HG03025 (cell line): Measurements from ENCODE around the gene DCST1.

Experiments
- ATAC-seq: cut with Tn5 transposase; IDR thresholded peaks from one replicate; pipeline ENCODE4 v1.9.1; 2021; ENCODE audit warnings: mild to moderate bottlenecking, moderate library complexity; ENCODE audit not compliant: unreplicated experiment, low FRiP score

The DCST1 gene

DNA sequence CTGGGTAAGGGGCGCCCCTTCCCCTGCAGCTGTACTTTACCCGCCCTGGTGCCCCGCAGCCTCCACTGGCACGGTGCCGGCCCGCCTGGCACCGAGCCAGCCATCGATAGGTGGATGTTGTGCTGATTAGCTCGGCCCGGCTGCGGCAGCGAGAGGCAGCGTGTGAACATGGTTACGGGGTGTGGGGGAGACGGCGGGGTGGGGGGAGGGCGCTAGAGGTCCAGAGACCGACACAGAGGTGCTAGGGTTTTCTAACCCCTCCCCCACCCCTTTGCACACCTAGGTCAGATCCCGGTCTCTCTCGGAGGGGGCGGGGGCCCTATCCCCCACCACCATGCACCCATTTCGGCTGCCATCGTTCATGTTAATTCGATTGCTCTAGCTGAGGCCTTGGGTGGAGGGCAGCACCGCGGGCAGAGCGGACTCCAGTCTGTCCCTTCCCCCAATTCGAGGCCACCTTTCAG lies 36.6 kb downstream of the DCST1 start:
- no peak for ATAC-seq

DNA sequence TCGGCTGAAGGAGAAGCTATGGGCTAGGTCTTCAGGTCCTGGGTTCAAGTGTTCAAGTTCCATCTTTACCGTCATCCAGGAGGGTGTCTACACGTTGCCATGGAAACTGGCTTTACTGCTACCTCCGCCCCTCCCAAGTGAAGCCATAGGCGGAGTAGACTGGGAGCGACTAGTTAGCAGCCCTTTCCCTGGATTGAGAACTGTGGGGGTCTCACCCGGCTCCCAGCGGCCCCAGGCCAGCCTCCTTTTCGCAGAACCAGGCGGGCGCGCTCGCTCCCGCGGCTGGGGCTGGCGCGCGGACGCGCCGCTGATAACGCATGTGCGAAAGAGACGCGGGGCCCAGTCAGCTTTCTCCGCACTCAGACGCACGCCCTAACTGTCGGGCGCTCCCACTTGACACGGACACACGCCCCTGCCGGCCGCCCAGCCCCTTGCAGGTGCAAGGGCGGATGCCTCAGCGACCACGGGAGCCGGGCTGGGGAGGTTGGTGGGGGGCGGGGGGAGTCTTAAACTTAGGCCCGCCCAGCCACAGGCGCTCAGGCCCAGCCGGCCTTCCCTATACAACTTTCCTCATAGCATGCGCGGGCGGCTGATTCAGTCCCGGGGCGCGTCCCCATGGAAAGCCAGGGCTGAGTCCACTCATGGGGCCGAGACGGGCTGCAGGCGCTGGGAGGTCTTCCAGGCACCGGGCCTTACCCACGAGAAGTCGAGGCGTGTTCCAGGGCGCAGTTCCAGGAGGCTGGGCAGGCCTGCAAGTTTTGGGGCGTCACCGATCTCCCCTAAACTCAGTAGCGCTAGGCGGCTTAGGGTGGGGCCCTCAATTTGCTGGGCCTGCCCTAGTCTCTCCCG lies 37.3 kb downstream of the DCST1 start:
- ATAC-seq = no peak

DNA sequence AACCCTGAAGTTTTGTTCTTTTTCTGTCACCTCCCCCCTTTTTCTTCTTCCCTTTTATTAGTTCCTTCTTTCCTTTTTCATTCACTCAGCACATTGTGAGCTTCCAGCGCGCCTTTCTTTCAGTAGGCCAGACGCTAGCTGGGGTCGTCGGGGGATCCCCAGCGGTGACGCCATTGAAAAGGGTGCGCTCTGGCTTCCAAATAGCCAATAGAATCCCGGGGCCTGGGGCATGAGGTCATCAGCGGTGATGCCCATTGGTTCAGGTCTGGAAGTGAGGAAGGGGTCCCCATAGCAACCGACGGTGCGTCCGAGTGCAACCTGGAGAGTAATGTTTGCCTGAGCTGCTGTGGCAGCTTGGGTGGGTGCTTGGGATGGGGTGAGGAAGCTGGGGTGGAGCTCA lies 38.1 kb downstream of the DCST1 start:
- ATAC-seq = no peak

DNA sequence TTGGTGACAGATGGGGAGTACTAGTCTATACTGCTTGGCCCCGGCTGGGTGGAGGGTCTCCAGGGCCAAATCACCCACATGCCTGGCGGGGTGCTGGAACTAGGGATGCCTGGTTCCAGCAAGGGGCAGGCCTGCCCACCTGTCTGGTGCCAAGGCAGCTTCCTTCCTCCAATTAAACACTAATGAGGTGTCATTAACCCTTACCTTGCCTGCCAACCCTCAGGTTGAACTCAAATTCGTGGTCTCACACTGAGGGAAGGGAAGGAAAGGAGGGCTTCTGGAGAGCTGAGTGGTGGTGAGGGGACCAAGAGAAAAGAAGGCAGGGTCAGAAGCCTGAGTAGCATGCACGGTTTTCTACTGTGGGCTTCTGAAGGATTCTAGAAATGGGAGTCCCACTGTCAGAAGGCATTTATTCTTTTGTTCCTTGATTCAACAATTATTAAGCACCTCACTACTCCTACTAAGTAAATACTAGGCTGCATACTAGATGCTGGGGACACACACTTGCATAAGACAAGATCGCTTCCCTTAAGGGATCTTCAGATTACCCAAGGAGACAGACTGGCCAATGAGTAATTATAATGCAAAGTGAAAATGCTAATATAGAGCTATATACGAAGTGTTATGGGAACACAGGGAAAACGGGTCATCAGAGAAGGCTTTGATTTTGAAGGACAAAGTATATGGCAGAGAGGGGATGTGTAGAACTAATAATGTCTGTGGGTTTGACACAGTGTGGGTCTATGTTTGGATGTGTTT lies 39.1 kb downstream of the DCST1 start:
- ATAC-seq = no peak

DNA sequence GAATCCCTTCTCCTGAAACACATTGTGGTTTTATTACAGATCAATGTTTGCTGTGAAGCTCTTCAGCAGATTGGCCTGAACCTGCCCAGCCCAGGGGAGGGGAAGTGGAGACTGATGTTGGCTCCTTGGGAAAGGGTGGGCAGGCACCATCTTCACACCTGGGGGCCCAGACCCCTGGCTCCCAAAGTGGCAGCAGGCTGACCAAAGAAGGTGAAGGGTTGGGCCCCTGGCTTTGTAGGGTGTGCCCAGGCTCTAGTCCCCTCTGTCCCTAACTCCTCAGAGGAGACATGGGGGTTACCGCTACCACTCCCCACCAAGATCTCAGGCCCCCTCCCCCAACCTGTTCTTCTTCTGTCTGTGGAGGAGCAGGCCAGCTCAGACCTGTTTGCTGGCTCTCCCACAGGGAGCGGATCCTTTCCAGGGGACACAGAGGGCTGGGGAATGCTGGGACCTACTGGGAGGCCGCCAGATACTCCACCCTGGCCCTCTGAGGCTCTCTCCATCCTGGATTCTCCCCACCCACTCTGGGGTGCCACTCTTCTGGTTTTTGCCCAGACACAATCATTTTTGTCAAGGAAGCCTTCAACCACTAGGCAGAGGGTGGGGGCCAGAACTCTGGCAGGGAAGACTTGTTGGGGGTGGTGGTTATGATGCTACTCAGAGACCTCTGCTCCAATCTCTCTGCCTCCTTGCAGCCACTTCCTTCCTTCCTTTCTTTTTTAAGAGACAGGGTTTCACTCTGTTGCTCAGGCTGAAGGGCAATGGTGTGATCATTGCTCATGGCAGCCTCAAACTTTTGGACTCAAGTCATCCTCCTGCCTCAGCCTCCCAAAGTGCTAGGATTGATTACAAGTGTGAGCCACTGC lies 40.0 kb downstream of the DCST1 start:
- ATAC-seq = no peak

DNA sequence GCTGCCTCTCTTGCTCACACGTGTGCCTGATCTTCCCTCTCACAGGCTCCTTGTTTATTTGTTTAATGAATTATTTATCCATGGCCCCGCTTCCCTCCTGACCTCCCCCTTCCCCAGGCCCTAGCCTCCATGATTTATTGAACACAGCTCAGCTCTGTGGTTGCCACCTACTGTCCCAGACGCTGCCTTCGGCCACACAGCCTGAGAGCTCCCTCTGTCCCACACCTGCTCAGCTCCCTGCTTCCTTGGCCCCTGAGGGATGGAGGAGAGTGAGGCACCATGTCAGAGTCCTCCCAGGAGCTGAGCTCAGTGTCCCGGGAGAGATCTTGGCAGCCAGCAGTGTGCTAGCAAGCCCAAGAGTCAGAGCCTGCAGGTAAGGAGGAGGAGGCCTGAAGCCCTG lies 41.9 kb downstream of the DCST1 start:
- no peak for ATAC-seq

DNA sequence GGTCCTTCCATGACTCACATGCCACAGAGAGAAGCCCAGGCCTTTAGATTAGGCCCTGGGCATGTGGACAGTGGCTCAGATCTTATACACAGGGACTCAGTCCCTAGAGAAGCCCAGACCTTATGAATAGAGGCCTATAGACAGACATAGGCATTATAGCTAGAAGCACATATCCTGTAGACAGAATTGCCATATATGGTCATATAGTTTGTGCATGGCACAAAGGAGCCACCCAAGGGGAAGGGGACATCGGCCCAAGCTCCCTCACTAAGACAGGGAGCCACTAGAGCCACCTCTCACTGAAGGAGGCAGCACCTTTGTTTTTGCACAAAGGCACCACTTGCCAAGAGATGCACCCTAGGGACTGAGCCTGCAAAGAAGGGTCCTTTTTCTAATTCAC lies 42.7 kb downstream of the DCST1 start:
- no peak for ATAC-seq

DNA sequence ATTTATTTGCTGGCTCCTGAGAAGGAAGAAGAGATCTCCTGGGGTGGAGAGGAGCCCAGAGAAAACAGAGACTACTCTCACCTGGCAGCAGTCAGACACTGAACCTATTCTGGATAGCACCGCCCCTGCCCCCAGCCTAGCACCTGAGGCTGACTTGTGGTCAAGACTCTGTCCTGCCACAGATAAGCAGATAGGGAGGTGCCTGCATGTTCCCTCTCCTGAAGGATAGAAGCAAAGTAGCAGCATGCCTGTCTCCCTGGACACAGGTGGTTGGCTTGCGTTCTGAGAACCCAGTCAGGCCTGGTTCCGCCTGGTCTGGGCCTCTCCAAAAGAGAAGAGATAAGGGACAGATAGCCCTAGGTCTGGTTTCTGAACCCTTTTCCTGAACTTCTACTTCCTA lies 43.7 kb downstream of the DCST1 start:
- no peak for ATAC-seq

DNA sequence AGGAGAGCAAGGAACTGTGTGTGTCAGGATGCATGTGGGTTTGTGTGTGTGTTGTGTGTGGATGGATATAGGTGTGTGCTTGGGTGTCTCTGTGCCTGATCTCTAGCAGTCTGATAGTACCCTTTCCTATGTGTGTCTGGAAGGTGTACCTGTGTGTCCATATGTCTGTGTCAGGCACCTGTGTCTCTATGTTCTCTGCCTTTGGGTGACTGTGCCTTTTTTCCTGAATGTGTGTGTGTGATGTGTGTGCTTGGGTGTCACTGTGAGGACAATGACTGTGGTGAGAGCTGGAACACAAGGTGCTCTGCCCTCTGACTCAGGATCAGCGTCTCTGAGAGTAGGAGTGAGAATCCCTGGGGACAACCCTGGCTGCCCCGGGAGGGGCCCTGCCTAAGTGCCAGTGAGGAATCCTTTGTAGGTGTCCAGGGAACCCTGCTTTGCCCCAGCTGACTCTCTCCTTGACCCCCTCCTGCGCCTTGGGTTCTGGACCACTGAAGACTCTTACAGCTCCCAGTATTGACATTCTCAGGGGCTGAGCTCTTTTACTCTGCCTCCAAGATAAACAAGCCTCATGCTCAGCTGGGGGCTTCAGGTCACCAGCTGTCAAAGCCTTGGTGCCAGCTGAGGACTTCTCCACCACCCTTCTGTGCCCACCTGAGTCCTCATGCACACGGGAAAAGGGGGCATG lies 44.3 kb downstream of the DCST1 start:
- no peak for ATAC-seq

DNA sequence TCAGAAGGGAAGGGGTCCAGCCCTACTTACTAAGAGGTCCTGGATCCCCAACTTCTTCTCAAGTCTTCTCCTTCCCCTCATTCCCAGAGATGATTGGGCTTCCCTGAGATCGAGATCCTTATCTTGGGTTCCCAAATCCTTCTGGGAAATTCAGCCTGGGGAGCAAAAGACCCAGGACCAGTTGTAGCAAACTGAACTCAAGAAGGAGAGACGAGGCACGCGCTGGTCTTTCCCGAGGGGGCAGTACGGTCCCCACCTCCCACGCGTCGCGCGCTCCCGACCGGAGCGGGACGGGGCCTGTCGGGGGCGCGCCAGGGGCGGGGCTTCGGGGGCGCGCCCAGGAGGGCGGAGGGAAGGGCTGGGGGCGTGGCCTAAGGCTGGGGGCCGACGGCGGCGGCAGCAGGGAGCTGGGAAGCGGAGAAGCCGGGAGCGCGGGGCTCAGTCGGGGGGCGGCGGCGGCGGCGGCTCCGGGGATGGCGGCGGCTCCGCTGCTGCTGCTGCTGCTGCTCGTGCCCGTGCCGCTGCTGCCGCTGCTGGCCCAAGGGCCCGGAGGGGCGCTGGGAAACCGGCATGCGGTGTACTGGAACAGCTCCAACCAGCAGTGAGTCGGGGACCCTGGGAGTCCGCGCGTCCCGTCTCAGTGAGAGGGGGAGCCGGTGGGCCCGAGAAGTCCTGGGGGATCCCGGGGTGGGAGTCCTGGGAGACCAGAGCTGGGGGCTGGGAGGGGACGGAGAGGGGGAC lies 45.0 kb downstream of the DCST1 start, which contains the start of gene EFNA3:
Gene EFNA3 (plus strand): TSS at position 369 of the 741 bp plus-strand sequence. CDS start 105 bp downstream, at position 474.
- no peak for ATAC-seq

DNA sequence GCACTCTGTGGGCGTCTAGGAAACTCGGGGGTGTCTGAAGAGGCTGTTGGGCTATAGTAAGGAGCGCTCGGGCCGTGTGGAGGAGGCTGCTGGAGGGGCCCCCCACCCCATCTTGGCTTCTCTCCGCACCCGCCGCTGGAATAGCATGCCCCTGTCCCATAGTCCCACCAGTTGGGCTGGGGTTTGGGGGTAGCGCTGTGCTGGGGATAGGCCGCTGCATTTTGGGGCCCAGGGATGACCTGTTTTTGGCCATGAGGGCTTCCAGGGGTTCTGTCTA lies 45.5 kb downstream of the DCST1 start:
- no peak for ATAC-seq

DNA sequence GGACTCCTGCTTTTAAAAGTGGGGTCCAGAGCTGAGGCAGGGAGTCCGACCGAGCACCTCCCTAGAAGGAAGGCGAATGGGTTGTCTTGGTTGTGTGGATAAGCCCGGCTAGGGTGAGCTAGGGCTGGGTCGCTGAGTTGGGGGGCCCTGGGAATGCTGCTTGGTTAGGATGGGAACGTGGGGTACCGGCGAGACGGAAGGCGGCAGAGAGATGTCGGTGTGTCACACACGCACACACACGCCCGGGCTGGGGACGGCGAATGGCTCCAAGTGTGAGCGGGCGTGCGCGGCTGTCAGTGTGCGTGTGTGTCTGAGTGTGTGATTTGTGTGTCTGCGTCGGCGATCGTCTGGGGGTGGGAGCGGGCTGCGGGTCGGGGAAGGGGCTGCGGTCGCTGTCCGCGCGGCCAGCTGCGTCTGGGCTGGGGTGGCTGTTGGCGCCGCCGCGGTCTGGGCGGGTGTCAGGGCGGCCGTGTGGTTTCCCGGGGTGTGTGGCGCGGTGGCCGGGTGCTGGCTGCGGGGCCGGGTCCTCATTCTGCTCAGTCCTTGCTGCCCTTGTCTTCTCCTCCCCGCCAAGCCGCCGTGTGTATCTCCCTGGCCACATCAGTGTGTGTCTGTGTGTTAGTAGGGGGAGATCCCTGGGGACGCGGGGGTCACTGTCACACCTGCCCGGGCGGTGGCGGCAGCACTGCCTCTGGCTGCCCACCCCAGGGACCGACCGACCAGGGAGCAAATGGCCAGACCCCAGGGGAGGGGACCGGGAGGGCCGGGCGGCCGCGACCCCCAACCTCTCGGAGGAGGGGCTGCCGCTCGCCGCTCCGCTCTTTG lies 46.1 kb downstream of the DCST1 start:
- ATAC-seq = no peak

DNA sequence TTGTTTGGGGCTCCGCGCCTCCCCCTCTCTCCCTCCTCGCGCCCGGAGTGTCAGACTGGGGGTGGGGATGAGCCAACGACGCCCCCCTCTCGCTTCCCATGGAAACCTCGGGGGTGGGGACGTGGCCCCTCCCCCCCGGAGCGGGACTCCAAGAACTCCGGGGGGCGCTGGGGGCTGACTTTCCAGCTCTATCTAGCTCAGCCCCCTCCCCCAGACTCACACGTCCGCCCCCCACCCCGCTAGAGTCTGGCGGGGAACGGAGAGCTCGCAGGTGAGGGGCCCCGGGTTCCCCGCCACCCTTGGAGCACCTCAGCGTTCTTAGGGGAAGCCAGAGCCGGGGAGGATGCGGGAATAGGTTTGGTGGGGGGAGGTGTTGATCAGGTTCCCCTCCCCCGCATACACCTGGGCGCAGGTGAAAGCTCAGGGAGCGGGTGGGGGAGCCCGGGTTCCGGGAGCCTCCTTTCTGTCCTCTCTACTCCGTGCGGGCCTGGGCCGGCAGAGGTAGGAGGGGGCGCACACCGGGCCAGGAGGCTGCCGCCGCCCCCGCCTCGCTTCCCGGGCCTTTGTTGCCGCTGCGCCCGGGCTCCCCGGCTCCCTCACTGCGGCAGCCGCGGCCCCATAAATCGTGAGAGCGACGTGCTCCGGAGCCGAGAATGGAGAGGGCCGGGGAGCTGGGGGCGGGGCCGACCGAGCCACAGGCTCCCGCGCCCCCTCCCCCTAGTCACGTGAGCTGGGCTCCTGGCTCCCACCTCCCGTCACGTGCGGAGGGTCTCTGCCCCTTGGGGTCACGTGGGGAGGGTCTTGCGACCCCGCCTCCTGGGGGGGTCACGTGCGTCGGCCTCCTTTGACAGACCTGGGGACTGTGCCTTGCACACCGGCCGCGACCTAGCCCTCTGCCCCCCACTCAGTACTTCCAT lies 46.9 kb downstream of the DCST1 start:
- ATAC-seq = no peak

DNA sequence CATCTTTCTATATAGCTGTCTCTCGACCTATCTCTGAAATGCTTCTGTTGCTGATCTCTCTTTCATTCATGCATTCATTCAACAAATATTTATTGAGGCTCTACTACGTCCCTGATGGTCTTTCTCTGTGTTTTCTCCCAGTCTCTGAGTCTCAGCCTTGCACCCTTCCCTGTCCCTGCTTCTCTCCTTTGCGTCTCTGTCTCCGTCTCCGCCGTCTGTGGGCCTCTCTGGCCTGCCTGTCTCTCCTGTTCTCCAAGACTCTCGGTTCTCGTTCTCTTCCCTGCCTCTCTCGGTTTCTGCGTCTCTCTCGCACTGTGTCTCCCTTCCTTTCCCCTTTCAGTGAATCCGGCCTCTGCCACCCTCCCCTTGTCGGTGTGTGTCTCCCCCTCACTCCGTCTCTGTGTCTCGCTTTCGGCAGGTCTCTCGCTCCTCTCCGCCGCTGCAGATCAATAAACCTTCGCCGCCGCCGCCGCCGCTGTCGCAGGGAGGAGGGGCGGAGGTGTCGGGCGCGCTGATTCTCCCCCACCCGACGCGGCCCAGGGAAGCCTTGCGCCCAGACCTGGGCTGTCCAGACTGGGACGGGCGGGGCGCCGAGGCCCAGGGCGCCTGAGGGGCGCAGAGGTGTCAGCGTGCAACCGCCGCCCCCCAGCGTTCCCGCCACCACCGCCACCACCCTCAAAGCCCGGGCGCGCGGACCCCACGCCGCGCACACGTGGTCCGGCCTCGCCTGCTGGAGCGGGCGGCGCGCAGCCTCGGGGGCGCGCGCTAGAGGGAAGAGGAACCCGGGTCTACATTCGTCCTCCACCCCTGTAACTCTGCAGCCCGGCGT lies 48.1 kb downstream of the DCST1 start:
- no peak for ATAC-seq

DNA sequence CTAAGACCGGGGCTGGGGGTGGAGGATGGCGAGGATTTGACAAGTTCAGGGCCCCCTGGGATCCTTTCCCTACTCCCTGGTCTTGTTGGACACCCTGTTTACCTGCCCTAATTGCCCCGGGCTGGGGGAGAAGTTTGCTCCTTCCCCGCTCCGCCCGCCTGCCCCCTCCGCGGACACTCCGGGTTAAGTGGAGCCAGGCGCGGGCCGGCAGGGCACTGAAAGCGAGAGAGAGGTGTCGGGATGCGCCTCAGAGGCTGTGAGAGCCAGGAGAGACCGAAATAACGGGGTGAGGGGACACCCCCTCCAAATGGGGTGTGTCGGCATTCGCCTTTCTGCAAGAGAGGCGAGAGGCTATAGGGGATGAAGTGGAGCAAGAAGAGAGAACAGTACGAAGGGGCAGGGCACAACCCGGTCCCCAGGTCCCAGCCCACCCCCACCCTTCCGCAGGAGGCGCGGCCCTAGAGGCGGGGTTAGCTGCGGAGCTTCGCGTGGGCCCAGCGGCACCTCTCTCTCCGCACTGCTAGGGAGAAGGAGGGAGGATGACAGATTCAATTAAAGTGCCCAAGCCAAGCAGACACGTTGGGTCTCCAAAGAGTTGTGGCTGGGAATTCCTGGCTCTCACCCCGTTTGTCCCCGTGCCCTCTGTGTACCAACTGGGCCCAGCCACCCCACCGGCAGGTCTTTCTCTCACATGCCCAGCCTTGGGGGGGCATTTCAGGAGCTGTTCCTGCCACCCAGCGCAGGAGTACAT lies 48.9 kb downstream of the DCST1 start:
- ATAC-seq = no peak

DNA sequence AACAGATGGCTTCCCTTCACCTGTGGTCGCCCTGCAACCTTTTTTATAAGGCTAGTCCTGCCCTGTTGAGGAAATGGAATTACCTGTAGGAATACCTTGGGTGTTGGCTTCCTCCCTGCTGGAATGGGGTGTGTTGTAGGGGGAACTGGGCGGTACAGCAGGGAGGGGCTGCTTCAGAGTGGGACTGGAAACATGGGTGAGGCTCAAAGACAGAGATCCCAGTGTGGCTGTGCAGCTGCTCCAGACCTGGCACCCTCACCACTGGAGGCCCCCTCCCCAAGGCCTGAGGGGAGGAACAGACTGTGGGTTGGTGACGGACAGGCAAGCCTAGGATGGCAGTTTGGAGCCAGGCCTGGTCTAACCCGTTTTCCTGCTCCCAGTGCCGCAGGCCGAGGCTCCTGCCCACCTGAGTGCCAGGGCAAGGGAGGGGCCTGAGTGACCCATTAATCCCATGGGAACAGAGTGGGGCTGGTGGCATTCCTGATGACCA lies 49.5 kb downstream of the DCST1 start:
- ATAC-seq = no peak
